OCI-LY3 (cell line): ENCODE measurements around the gene RAP2A.

Experiments used
- H2AFZ ChIP-seq: fragments of 200-600, 300-600 bp; shearing (Covaris generic); 2 replicates; pipeline ENCODE4 v1.6.0; 2014; ENCODE audit warnings: antibody characterized with exemption, low read depth, low read length
- H3K27ac ChIP-seq: fragments of 200-600, 300-600 bp; sonication (generic); 2 replicates; pipeline ENCODE4 v1.5.1; 2014; ENCODE audit warnings: mild to moderate bottlenecking, low read length, moderate library complexity, mixed read lengths
- H3K27me3 ChIP-seq: fragments of 200-600, 300-600 bp; sonication (generic); 2 replicates; pipeline ENCODE4 v1.6.1; 2014; ENCODE audit warnings: low read depth, low read length, mixed read lengths
- H3K36me3 ChIP-seq: fragments of 200-600, 300-600 bp; sonication (generic); replicated peaks from 2 replicates; pipeline ENCODE3; 2014; ENCODE audit warnings: low read depth, low read length, mixed read lengths
- H3K4me1 ChIP-seq: fragments of 300-600, 200-600 bp; sonication (generic); 2 replicates; pipeline ENCODE4 v1.6.1; 2014; ENCODE audit warnings: low read length, mixed read lengths
- H3K4me2 ChIP-seq: fragments of 200-600, 300-600 bp; sonication (generic); 2 replicates; pipeline ENCODE4 v1.6.1; 2014; ENCODE audit warnings: low read length, mixed read lengths
- H3K4me3 ChIP-seq: fragments of 300-600, 200-600 bp; sonication (generic); 2 replicates; pipeline ENCODE4 v1.5.1; 2014; ENCODE audit warnings: antibody characterized with exemption, mild to moderate bottlenecking, low read length, moderate library complexity
- H3K79me2 ChIP-seq: fragments of 300-600, 200-600 bp; shearing (Covaris generic); 2 replicates; pipeline ENCODE4 v1.6.1; 2014; ENCODE audit warnings: mild to moderate bottlenecking, low read length, mixed read lengths
- H3K9ac ChIP-seq: fragments of 300-600, 200-600 bp; shearing (Covaris generic); 2 replicates; pipeline ENCODE4 v1.6.0; 2014; ENCODE audit warnings: mild to moderate bottlenecking, low read length, moderate library complexity
- H3K9me3 ChIP-seq: fragments of 200-600, 300-600 bp; shearing (Covaris generic); 2 replicates; pipeline ENCODE4 v1.6.1; 2014; ENCODE audit warnings: low read length, mixed read lengths; ENCODE audit not compliant: insufficient read depth
- H4K20me1 ChIP-seq: fragments of 200-600, 300-600 bp; sonication (generic); 2 replicates; pipeline ENCODE4 v1.6.1; 2016; ENCODE audit warnings: low read length, mixed read lengths; ENCODE audit not compliant: insufficient read depth
- CTCF ChIP-seq: fragments of 200-600, 300-600 bp; sonication (generic); IDR thresholded peaks from 2 replicates; pipeline ENCODE4 v1.5.1; 2014; ENCODE audit warnings: antibody characterized with exemption, low read length, low read depth
- EZH2phosphoT487 ChIP-seq: fragments of 200-600 bp; shearing (Covaris generic); IDR thresholded peaks from 2 replicates; pipeline ENCODE4 v1.6.1; 2018; ENCODE audit warnings: antibody characterized with exemption, mixed run types, low read depth

The RAP2A gene

DNA sequence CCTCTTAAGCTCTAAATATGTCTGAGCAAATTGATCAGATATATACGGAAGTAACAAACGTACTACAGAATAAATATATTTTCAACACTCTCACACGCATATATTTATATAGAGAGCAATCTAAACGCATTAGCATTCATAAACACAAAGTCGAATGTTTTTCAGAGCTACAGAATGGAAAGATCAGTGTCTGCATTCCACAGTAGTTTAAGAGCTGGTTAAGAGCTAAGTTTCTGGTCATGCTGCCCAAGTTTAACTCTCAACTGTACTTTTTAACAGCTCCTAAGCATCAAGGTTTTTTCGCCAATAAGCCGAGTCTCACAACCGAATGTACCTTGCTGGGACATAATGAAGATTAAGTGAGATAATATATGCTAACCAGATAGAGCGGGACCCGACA, 36.7 kb upstream of the RAP2A start:
- no peaks in the 10 kb centered on the region for H3K79me2 ChIP-seq
- H2AFZ ChIP-seq: no peak overlapping the region
- TF ChIP-seq EZH2phosphoT487 (no peak), CTCF (no peak)
- H3K27ac ChIP-seq: no peak overlapping the region
- H4K20me1 ChIP-seq: no peaks in the 10 kb centered on the region
- no peaks in the 10 kb centered on the region; the same call in 1 of the 2 replicates for H3K9me3 ChIP-seq
- no peak overlapping the region for H3K4me2 ChIP-seq
- H3K36me3 ChIP-seq: no peaks in the 10 kb centered on the region
- no peak overlapping the region for H3K9ac ChIP-seq
- H3K4me3 ChIP-seq: no peak overlapping the region
- no peaks in the 10 kb centered on the region for H3K4me1 ChIP-seq
- no peaks in the 10 kb centered on the region for H3K27me3 ChIP-seq

DNA sequence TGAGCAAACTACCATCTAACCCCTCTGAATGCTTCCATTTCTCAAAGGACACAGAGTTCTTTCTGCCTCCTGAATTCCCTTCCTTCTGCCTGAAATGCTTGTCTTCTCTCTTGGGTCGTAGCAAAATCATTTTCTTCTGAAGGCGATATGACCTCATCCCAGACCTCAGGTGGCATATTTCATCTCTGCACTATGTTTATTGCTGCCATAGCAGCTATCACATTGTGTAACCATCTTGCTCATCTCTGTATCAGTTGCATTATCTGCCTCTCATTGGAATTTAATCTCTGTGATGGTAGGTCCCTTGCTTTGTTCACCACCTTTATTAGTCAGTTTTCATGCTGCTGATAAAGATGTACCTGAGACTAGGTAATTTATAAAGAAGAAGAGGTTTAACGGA, 32.5 kb upstream of the RAP2A start:
- H3K4me3 ChIP-seq: no peak overlapping the region
- no peaks in the 10 kb centered on the region for H3K4me1 ChIP-seq
- H3K36me3 ChIP-seq: no peaks in the 10 kb centered on the region
- H3K27me3 ChIP-seq: no peaks in the 10 kb centered on the region
- no peak overlapping the region for H3K4me2 ChIP-seq
- no peaks in the 10 kb centered on the region for H3K79me2 ChIP-seq
- TF ChIP-seq CTCF (no peak), EZH2phosphoT487 (no peak)
- H3K27ac ChIP-seq: no peak overlapping the region
- no peaks in the 10 kb centered on the region; the same call in 1 of the 2 replicates for H3K9me3 ChIP-seq
- no peak overlapping the region for H2AFZ ChIP-seq
- H3K9ac ChIP-seq: no peak overlapping the region
- H4K20me1 ChIP-seq: no peaks in the 10 kb centered on the region

- no peak overlapping the region for H2AFZ ChIP-seq
- H3K4me1 ChIP-seq: no peaks in the 10 kb centered on the region
- no peak overlapping the region for H3K4me3 ChIP-seq
- no peaks in the 10 kb centered on the region; the same call in 1 of the 2 replicates for H3K9me3 ChIP-seq
- no peaks in the 10 kb centered on the region for H3K36me3 ChIP-seq
- H4K20me1 ChIP-seq: no peaks in the 10 kb centered on the region
- H3K27ac ChIP-seq: no peak overlapping the region
- no peak overlapping the region for H3K4me2 ChIP-seq
- TF ChIP-seq CTCF (no peak), EZH2phosphoT487 (no peak)
- no peak overlapping the region for H3K9ac ChIP-seq
- peaks cover 10% of the 10 kb centered on the region; the same call in 1 of the 2 replicates for H3K27me3 ChIP-seq
- no peaks in the 10 kb centered on the region for H3K79me2 ChIP-seq
Measured at GRCh38 chr13:97403893-97404750, 29.8 kb upstream of the RAP2A start.

DNA sequence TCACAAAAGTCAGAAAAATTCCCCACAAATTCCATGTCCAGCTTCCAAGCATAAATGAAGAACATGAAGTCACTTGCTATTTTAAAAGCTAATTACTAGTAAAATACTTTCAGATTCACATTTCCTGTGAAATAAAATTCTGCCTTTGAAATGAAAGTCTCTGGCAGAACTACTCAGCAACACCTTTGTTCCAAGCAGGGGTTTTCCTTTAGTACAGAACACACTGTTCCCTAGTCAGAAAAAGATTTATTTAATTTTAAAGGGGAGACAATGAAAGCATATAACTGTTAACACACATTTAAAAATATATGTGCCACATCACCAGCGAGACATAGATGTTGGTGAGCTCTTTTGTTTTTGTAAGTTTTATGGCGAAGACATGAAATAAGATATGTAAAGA, 26.4 kb upstream of the RAP2A start:
- Histone ChIP-seq H2AFZ (no peak overlapping the region), H3K4me1 (no peaks in the 10 kb centered on the region), H3K9me3 (no peaks in the 10 kb centered on the region), H3K27ac (no peak overlapping the region), H3K4me2 (no peak overlapping the region), H3K36me3 (no peaks in the 10 kb centered on the region), H4K20me1 (no peaks in the 10 kb centered on the region), H3K79me2 (no peaks in the 10 kb centered on the region), H3K27me3 (peaks cover 10% of the 10 kb centered on the region; the same call in 1 of the 2 replicates), H3K4me3 (no peak overlapping the region), H3K9ac (no peak overlapping the region)
- TF ChIP-seq EZH2phosphoT487: no peak
- TF ChIP-seq CTCF: no peak
